Fibroblast of the aortic adventitia (primary cell): Measurements from ENCODE around the gene ST14. TPM values are rescaled to one million over a fixed set of nuclear protein-coding genes. Genes with fewer than 3 reads are reported as not detected.
"Not testable (repeated sequence)": the region's sequence is repeated elsewhere in the genome, so short reads cannot be mapped to it uniquely, and the experiment has no call there.

ENCODE experiments used
- DNase-seq: peaks from one replicate; pipeline ENCODE4 v3.0.0-alpha.2; 2010; ENCODE audit warnings: low read depth
- H3K4me3 ChIP-seq: 2 replicates; pipeline ENCODE4 v1.5.1; 2011; ENCODE audit warnings: low read depth, mild to moderate bottlenecking, control low read depth, low read length, moderate library complexity
- total RNA-seq: library from RNA; depleted of rRNA; stranded (reverse); fragments of >200 nt; gene quantifications from 2 replicates; pipeline ENCODE4 v1.2.3, GENCODE V29; 2012; ENCODE audit warnings: low replicate concordance
- TF ChIP-seq, protein P1 (sequence below): IDR thresholded peaks from 2 replicates; pipeline ENCODE4 v1.5.1; 2011; ENCODE audit warnings: mild to moderate bottlenecking, low read length, control low read depth, inconsistent platforms; ENCODE audit not compliant: insufficient read depth

Gene ST14
- total RNA-seq, 1 donor = 0.09 TPM

DNA sequence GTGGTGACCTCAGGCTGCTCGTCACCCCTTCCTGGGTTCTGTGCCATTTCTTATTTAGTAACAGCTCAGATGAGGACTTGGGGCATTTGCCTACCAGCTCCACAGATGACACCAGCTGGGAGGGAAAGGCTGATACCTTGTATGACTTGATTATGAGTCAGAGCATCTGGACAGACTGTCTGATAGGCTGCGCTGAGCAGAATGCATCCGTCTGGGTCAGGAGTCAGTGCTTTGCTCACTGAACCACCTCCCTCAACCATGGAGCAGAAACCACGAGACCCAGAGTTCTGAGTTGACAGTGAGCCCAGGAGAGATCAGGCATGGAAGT, 6.8 kb downstream of the ST14 start:
- no peak overlapping the region for H3K4me3 ChIP-seq
- TF ChIP-seq, protein P1, sequence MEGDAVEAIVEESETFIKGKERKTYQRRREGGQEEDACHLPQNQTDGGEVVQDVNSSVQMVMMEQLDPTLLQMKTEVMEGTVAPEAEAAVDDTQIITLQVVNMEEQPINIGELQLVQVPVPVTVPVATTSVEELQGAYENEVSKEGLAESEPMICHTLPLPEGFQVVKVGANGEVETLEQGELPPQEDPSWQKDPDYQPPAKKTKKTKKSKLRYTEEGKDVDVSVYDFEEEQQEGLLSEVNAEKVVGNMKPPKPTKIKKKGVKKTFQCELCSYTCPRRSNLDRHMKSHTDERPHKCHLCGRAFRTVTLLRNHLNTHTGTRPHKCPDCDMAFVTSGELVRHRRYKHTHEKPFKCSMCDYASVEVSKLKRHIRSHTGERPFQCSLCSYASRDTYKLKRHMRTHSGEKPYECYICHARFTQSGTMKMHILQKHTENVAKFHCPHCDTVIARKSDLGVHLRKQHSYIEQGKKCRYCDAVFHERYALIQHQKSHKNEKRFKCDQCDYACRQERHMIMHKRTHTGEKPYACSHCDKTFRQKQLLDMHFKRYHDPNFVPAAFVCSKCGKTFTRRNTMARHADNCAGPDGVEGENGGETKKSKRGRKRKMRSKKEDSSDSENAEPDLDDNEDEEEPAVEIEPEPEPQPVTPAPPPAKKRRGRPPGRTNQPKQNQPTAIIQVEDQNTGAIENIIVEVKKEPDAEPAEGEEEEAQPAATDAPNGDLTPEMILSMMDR = no peak
- peak; percentile 93 for DNase-seq

DNA sequence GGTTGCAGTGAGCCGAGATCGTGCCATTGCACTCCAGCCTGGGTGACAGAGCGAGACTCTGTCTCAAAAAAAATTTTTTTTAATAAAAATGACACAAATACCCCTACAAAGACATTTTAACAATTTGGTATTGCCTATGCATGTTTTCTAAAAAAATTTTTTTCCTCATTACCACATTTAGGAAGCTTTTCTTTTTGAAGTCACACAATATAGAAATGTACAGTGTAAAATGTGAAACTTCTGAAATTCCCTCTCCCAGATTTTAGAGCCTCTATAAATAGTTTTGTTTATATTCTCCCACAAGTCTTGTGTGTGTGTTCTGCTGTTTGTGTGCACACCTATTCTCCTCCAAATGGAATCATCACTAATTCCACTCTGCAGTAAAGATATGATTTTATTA, 7.6 kb downstream of the ST14 start:
- TF ChIP-seq, protein P1 = no peak
- H3K4me3 ChIP-seq = no peak overlapping the region
- no peak for DNase-seq

DNA sequence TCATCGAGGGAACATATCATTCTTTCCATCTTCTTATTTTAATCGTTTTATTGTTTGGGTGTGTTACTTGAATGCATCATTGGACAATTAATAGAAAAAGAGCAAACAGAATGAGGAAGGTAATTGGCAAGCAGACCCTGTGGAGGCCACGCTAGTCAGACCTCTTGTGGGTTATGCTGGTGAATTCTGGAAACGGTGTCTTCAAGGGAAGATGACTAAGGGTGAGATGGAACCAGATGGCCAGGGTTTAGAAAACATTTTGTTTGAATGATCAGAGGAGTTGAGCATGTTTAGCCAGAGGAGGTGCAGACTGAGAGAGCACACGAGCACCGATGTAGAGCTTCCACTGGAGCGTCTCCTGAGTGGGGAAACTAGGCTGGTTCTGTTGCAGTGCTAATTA, 8.5 kb downstream of the ST14 start:
- H3K4me3 ChIP-seq = no peak overlapping the region
- TF ChIP-seq, protein P1 = no peak
- DNase-seq = peak; percentile 42

DNA sequence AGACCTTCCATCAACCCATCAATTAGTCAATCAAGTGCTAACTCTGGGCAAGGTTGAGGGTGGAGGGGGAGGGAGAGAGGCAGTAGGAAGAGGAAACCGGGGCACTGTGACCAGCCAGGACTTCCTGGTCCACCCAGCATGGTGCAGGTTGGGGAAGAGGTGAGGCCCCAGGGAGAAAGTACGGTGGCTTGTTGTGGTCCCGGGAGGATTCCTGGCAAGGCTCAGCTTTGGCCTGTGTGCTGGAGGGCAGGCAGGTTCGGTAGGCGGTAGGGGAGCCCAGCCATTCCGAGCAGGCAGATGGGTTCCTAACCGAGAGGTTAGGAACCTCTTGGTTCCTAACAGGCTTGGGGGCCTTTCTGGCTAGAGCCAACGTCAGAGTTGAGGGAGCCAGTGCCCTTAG, 10.8 kb downstream of the ST14 start:
- DNase-seq = no peak
- no peak overlapping the region for H3K4me3 ChIP-seq
- TF ChIP-seq, protein P1 = no peak

DNA sequence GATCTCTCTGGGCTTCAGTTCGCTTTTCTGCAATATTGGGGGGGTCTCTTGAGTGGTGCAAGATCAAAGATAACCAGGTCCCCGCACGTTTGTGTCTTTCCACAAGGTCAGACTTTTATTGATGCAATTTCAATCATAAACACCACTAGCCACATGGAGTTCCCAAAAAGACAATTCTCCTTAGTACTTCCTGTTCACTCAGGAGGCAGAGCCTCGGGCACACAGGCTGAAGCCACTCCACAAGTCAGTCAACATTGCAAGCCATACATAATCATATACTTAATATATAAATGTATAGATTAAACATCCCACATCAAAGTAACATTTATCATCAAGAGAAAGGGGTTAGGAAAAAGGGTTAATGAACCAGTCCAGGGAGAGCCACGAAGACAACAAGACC, 12.0 kb downstream of the ST14 start:
- DNase-seq = no peak
- H3K4me3 ChIP-seq = no peak overlapping the region
- TF ChIP-seq, protein P1 = no peak

DNA sequence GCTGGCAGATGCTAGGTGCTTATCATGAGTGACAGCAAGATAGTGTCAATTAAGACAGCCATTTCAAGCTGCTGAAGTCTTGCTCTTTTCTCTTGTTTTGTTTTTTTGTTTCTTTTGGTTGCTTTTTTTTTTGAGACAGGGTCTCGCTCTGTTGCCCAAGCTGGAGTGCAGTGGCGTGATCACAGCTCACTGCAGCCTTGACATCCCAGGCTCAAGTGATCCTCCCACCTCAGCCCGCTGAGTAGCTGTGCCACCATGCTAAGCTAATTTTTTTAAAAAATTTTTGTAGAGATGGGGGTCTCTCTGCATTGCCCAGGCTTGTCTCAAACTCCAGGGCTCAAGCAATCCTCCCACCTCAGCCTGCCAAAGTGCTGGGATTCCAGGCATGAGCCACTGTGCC, 12.4 kb downstream of the ST14 start:
- not testable (repeated sequence) for DNase-seq, H3K4me3 ChIP-seq

DNA sequence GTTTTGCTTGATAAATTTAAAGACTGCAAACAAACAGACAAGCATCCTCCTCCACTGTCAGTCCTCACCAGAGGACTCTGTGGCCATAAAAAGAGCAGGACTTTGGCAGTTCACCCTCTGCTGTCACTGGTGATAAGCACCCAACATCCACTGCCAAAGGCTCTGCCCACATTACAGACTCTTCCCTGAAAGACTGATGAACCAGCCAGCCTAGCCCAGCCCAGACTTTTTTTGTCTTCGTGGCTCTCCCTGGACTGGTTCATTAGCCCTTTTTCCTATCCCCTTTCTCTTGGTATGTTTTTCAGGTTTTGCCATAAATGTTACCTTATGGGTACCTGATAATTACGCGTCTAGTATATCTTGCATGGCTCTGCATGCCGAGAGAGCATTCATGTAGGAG, 15.1 kb downstream of the ST14 start:
- TF ChIP-seq, protein P1 = no peak
- DNase-seq = no peak
- H3K4me3 ChIP-seq = no peak overlapping the region
